ENCODE data around the gene CSMD2. TPM values are rescaled to one million over a fixed set of nuclear protein-coding genes. Genes with fewer than 3 reads are reported as not detected.

The CSMD2 gene
- total and polyA plus RNA-seq, 2 of the 8 experiments (the other 6 are each of a cell fraction or from before 2014, with no cell fraction given), result 7.0 to 14.7 TPM

GRCh38 chr1:33719771-33720670 is 445.0 kb downstream of the CSMD2 start:
- POLR2A ChIA-PET (ENCODE audit: partially characterized antibody), result no interaction called here
- no peak for FAIRE-seq
- CTCF ChIA-PET (ENCODE audit: partially characterized antibody), result interaction anchor here (0.8 to 1.5 kb wide), 3 partner anchors 44 to 294 kb away, joined by 3 to 5 read pairs (median 4); no protein-coding TSS in a partner anchor

More at GRCh38 chr1:33719771-33720670, 445.0 kb downstream of the CSMD2 start:
- no peak overlapping the region for H3K9ac ChIP-seq (replicated peaks in 1 of 4; ENCODE audit: extremely low read depth in 1 of 4, low read depth in 3 of 4, low read length in 3 of 4)
- H3K9me3 ChIP-seq (ENCODE audit: insufficient read depth in 2 of 2, low read depth in 1 of 2, low read length in 1 of 2), result no peaks in the 10 kb centered on the region
- H3K4ac ChIP-seq (replicated peaks; ENCODE audit: insufficient read length, low read depth, low read length), result no peak overlapping the region
- TF ChIP-seq CREB1 (IDR thresholded peaks at IDR 0.05) (no peak), NANOG (IDR thresholded peaks at IDR 0.05; ENCODE audit: insufficient read depth, low read depth, low read length, poor library complexity, severe bottlenecking) (no peak), EZH2 (IDR thresholded peaks at IDR 0.05; ENCODE audit: low read depth, low read length, severe bottlenecking) (no peak), CBX8 (IDR thresholded peaks at IDR 0.05; ENCODE audit: borderline replicate concordance, low read depth, low read length) (no peak)
- no peaks in the 10 kb centered on the region for H3K4me1 ChIP-seq (replicated peaks in 1 of 4; ENCODE audit: control insufficient read depth in 3 of 4, insufficient read depth in 4 of 4, low read length in 3 of 4)
- H3K27me3 ChIP-seq (replicated peaks in 1 of 4; ENCODE audit: control insufficient read depth in 3 of 4, extremely low read depth in 1 of 4, insufficient read depth in 3 of 4, low read length in 3 of 4), result no peaks in the 10 kb centered on the region
- H2BK15ac ChIP-seq (ENCODE audit: low read length), result no peak overlapping the region
- 91% methylated on average over 8 of the region's 8 CpGs; no CpG with 5 or more reads in 1 of the 2 experiments for WGBS, 2 experiments (ENCODE audit: extremely low coverage in 1 of 2, insufficient coverage in 1 of 2, insufficient read length in 1 of 2, insufficient replicate concordance in 2 of 2, low coverage in 1 of 2, low lambda C conversion rate in 2 of 2, missing lambda C conversion rate in 1 of 2)
- no peaks in the 10 kb centered on the region for H3K23me2 ChIP-seq (ENCODE audit: low read depth, low read length)
- peaks cover 3 to 25% (median 16%) of the 10 kb centered on the region in 4 experiments; a peak in 7 of 8 replicates for H3K36me3 ChIP-seq (ENCODE audit: control insufficient read depth in 2 of 4, insufficient read depth in 4 of 4, low read length in 3 of 4)
- H4K8ac ChIP-seq (ENCODE audit: extremely low read depth, insufficient read depth, low read length), result no peak overlapping the region; the same call in 1 of the 2 replicates
- H2AK5ac ChIP-seq (ENCODE audit: low read depth, low read length), result no peak overlapping the region
- H3K56ac ChIP-seq (replicated peaks; ENCODE audit: insufficient read length, low read depth, low read length), result no peak overlapping the region
- H4K20me1 ChIP-seq (replicated peaks in 1 of 2; ENCODE audit: control insufficient read depth in 1 of 2, insufficient read depth in 2 of 2, low read length in 2 of 2), result no peaks in the 10 kb centered on the region
- H3K4me2 ChIP-seq (ENCODE audit: insufficient read depth in 1 of 2, low read depth in 2 of 2, low read length in 2 of 2), result no peak overlapping the region
- H3K23ac ChIP-seq (ENCODE audit: insufficient read length), result no peak overlapping the region
- no peaks in the 10 kb centered on the region for H3K79me2 ChIP-seq (ENCODE audit: control insufficient read depth in 1 of 2, insufficient read depth in 2 of 2, low read length in 2 of 2)
- H2BK12ac ChIP-seq (ENCODE audit: low read depth, low read length), result no peak overlapping the region
- no peak overlapping the region for H2BK20ac ChIP-seq (ENCODE audit: low read length)
- H3K79me1 ChIP-seq (ENCODE audit: low read depth, low read length), result no peaks in the 10 kb centered on the region
- DNase-seq (ENCODE audit: low read depth in 1 of 2, low spot score in 2 of 2), result peak in 1 of 2 experiments; percentile 28
- H2AFZ ChIP-seq (ENCODE audit: low read length), result no peak overlapping the region
- H4K91ac ChIP-seq (replicated peaks; ENCODE audit: insufficient read length, low read length), result no peak overlapping the region
- no peak overlapping the region for H2BK120ac ChIP-seq (replicated peaks; ENCODE audit: low read depth, low read length)
- H3K18ac ChIP-seq (ENCODE audit: extremely low read depth, low read length), result no peak overlapping the region
- H3K27ac ChIP-seq (ENCODE audit: low read depth, low read length), result no peak overlapping the region
- no peak overlapping the region for H2BK5ac ChIP-seq (ENCODE audit: low read depth, low read length)
- no peak overlapping the region for H3K14ac ChIP-seq (ENCODE audit: insufficient read length)
- no peak overlapping the region for H3K4me3 ChIP-seq (ENCODE audit: extremely low read depth in 1 of 4, insufficient read depth in 2 of 4, low read depth in 3 of 4, low read length in 4 of 4)
- H4K5ac ChIP-seq (ENCODE audit: insufficient read length, low read depth, low read length), result no peak overlapping the region
